Nephron progenitor cell (in vitro differentiated cells): ENCODE data around the gene ADGRL3.
"Not testable (repeated sequence)": the region's sequence is repeated elsewhere in the genome, so short reads cannot be mapped to it uniquely, and the experiment has no call there.

Experiments used
- DNase-seq: peaks from one replicate; pipeline ENCODE4 v3.0.0; 2021
- H3K27ac Mint-ChIP-seq: 2 replicates; pipeline ENCODE4 v1.8.0; 2021; ENCODE audit warnings: mild to moderate bottlenecking, moderate library complexity, mixed read lengths
- H3K27me3 Mint-ChIP-seq: 2 replicates; pipeline ENCODE4 v1.8.0; 2021; ENCODE audit warnings: mild to moderate bottlenecking, low read depth, mixed read lengths; ENCODE audit not compliant: poor library complexity
- H3K36me3 Mint-ChIP-seq: 2 replicates; pipeline ENCODE4 v1.8.0; 2021; ENCODE audit warnings: low read depth, mixed read lengths
- H3K4me1 Mint-ChIP-seq: 2 replicates; pipeline ENCODE4 v1.8.0; 2021; ENCODE audit warnings: mixed read lengths
- H3K4me3 Mint-ChIP-seq: 2 replicates; pipeline ENCODE4 v1.8.0; 2021; ENCODE audit warnings: mild to moderate bottlenecking, moderate library complexity, mixed read lengths
- H3K9me3 Mint-ChIP-seq: 2 replicates; pipeline ENCODE4 v1.8.0; 2021; ENCODE audit warnings: mild to moderate bottlenecking, moderate library complexity, mixed read lengths
- TF ChIP-seq, protein P1 (sequence below): fragments of 200-600 bp; sonication (generic); IDR thresholded peaks from 2 replicates; pipeline ENCODE4 v1.5.0; 2021; ENCODE audit warnings: antibody characterized with exemption

The ADGRL3 gene

GRCh38 chr4:61201961-61202637 lies 2.0 kb downstream of the ADGRL3 start:
- Mint-ChIP-seq H3K9me3 (no peaks in the 10 kb centered on the region), H3K27me3 (peaks cover 32% of the 10 kb centered on the region), H3K36me3 (no peaks in the 10 kb centered on the region), H3K27ac (no peak overlapping the region), H3K4me1 (peaks cover 33% of the 10 kb centered on the region), H3K4me3 (peak overlapping the region; percentile 98)
- peak; percentile 47 for DNase-seq
- TF ChIP-seq, protein P1, sequence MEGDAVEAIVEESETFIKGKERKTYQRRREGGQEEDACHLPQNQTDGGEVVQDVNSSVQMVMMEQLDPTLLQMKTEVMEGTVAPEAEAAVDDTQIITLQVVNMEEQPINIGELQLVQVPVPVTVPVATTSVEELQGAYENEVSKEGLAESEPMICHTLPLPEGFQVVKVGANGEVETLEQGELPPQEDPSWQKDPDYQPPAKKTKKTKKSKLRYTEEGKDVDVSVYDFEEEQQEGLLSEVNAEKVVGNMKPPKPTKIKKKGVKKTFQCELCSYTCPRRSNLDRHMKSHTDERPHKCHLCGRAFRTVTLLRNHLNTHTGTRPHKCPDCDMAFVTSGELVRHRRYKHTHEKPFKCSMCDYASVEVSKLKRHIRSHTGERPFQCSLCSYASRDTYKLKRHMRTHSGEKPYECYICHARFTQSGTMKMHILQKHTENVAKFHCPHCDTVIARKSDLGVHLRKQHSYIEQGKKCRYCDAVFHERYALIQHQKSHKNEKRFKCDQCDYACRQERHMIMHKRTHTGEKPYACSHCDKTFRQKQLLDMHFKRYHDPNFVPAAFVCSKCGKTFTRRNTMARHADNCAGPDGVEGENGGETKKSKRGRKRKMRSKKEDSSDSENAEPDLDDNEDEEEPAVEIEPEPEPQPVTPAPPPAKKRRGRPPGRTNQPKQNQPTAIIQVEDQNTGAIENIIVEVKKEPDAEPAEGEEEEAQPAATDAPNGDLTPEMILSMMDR, result no peak

GRCh38 chr4:61202638-61203435 lies 2.7 kb downstream of the ADGRL3 start:
- Mint-ChIP-seq H3K36me3 (no peaks in the 10 kb centered on the region), H3K4me3 (peak overlapping the region; percentile 98), H3K9me3 (no peaks in the 10 kb centered on the region), H3K4me1 (peaks cover 33% of the 10 kb centered on the region), H3K27me3 (peaks cover 32% of the 10 kb centered on the region), H3K27ac (no peak overlapping the region)
- peak; percentile 42 for DNase-seq
- TF ChIP-seq, protein P1, result no peak

- TF ChIP-seq, protein P1, result no peak
- no peak for DNase-seq
- Mint-ChIP-seq H3K4me3 (peak overlapping the region; percentile 98), H3K27ac (no peak overlapping the region), H3K27me3 (peaks cover 32% of the 10 kb centered on the region), H3K9me3 (no peaks in the 10 kb centered on the region), H3K4me1 (peaks cover 33% of the 10 kb centered on the region), H3K36me3 (no peaks in the 10 kb centered on the region)
These were observed 3.3 kb downstream of the ADGRL3 start for GRCh38 chr4:61203436-61203790.

- peaks cover 26% of the 10 kb centered on the region for H3K4me1 Mint-ChIP-seq
- H3K27me3 Mint-ChIP-seq, result peaks cover 32% of the 10 kb centered on the region
- H3K9me3 Mint-ChIP-seq, result no peaks in the 10 kb centered on the region
- DNase-seq, result no peak
- TF ChIP-seq, protein P1, result no peak
- H3K27ac Mint-ChIP-seq, result no peak overlapping the region
- peak overlapping the region; percentile 60 for H3K4me3 Mint-ChIP-seq
- H3K36me3 Mint-ChIP-seq, result no peaks in the 10 kb centered on the region
These were observed 4.4 kb downstream of the ADGRL3 start for GRCh38 chr4:61204353-61205060.

DNA sequence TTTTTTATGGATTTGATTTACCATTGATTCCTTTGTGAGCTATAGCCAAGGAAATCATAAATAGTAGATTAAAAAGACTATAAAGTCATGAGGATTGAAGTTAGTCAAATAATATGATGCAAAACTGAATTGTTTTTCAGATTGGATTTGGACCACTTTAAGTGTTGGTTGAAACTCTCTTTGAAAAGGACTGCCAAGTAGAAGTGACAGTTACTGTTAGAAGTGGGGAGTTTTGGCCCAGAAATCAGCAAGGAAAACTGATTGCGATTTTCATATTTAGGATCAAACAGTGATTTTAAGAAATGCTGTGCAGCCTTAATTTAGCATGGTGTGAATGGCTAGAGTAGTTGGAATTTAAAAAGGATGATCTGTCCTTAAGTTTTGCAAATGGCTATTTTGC lies 4.9 kb downstream of the ADGRL3 start:
- no peaks in the 10 kb centered on the region for H3K9me3 Mint-ChIP-seq

GRCh38 chr4:61207156-61207555 lies 7.0 kb downstream of the ADGRL3 start:
- H3K27me3 Mint-ChIP-seq, result peaks cover 27% of the 10 kb centered on the region
- H3K9me3 Mint-ChIP-seq, H3K27ac Mint-ChIP-seq, H3K36me3 Mint-ChIP-seq, H3K4me3 Mint-ChIP-seq, DNase-seq: not testable (repeated sequence)
- peaks cover 31% of the 10 kb centered on the region for H3K4me1 Mint-ChIP-seq

More for the DNA sequence above, 4.9 kb downstream of the ADGRL3 start:
- TF ChIP-seq, protein P1, result no peak
- Mint-ChIP-seq H3K4me1 (peaks cover 25% of the 10 kb centered on the region), H3K27me3 (peaks cover 32% of the 10 kb centered on the region), H3K27ac (no peak overlapping the region), H3K36me3 (no peaks in the 10 kb centered on the region), H3K4me3 (no peak overlapping the region)
- no peak for DNase-seq
